GM18519 (cell line): ENCODE measurements around the gene PABPN1L.

Source experiments
- ATAC-seq: cut with Tn5 transposase; IDR thresholded peaks from one replicate; pipeline ENCODE4 v1.9.1; 2021; ENCODE audit warnings: mild to moderate bottlenecking, moderate library complexity; ENCODE audit not compliant: unreplicated experiment, low FRiP score

PABPN1L gene

GRCh38 chr16:88815901-88816589 lies 50.4 kb downstream of the PABPN1L start:
- ATAC-seq, result no peak

GRCh38 chr16:88815227-88815626 lies 51.2 kb downstream of the PABPN1L start:
- no peak for ATAC-seq

- no peak for ATAC-seq
Measured at GRCh38 chr16:88814144-88814502, 52.3 kb downstream of the PABPN1L start.
